GM18498 (cell line): ENCODE measurements around the gene CEP170.
A peak's percentile ranks its signal among the peaks of the same experiment; 100 is the strongest.

Experiments used
- ATAC-seq: cut with Tn5 transposase; IDR thresholded peaks from one replicate; pipeline ENCODE4 v1.9.1; 2021; ENCODE audit warnings: mild to moderate bottlenecking, moderate library complexity; ENCODE audit not compliant: unreplicated experiment

CEP170 gene

GRCh38 chr1:243254927-243255790, at the start of gene CEP170:
CEP170 (minus strand) TSS chr1:243255281; CDS start chr1:243225280, 30,001 bp downstream.
- ATAC-seq, result peak; percentile 55

- no peak for ATAC-seq
Measured at GRCh38 chr1:243301059-243301458, 46.0 kb upstream of the CEP170 start.

- no peak for ATAC-seq
Measured at GRCh38 chr1:243299069-243299468, 44.0 kb upstream of the CEP170 start.

- no peak for ATAC-seq
Measured at GRCh38 chr1:243294723-243295121, 39.6 kb upstream of the CEP170 start.

GRCh38 chr1:243293941-243294722, 39.1 kb upstream of the CEP170 start:
- no peak for ATAC-seq

- ATAC-seq, result no peak
Measured at GRCh38 chr1:243292117-243292516, 37.0 kb upstream of the CEP170 start.

- no peak for ATAC-seq
Measured at GRCh38 chr1:243291292-243291691, 36.2 kb upstream of the CEP170 start.

GRCh38 chr1:243288062-243288461, 33.0 kb upstream of the CEP170 start:
- no peak for ATAC-seq

GRCh38 chr1:243287652-243288051, 32.6 kb upstream of the CEP170 start:
- ATAC-seq, result peak; percentile 94

GRCh38 chr1:243287123-243287460, 32.0 kb upstream of the CEP170 start:
- no peak for ATAC-seq

GRCh38 chr1:243286409-243287122, 31.5 kb upstream of the CEP170 start:
- ATAC-seq, result no peak

GRCh38 chr1:243281672-243282071, 26.6 kb upstream of the CEP170 start:
- ATAC-seq, result no peak

- ATAC-seq, result no peak
Measured at GRCh38 chr1:243280571-243281129, 25.6 kb upstream of the CEP170 start.

- ATAC-seq, result no peak
Measured at GRCh38 chr1:243275316-243275715, 20.2 kb upstream of the CEP170 start.

GRCh38 chr1:243273945-243274344, 18.9 kb upstream of the CEP170 start:
- no peak for ATAC-seq

- no peak for ATAC-seq
Measured at GRCh38 chr1:243273506-243273905, 18.4 kb upstream of the CEP170 start.

GRCh38 chr1:243272401-243272800, 17.3 kb upstream of the CEP170 start:
- no peak for ATAC-seq

GRCh38 chr1:243271996-243272395, 16.9 kb upstream of the CEP170 start:
- no peak for ATAC-seq

GRCh38 chr1:243270097-243270864, 15.2 kb upstream of the CEP170 start:
- ATAC-seq, result no peak

- peak; percentile 70 for ATAC-seq
Measured at GRCh38 chr1:243269461-243269801, 14.3 kb upstream of the CEP170 start.
